ENCODE data around the gene CHTF18. TPM values are rescaled to one million over a fixed set of nuclear protein-coding genes. Genes with fewer than 3 reads are reported as not detected.
A peak's percentile ranks its signal among the peaks of the same experiment; 100 is the strongest.

The CHTF18 gene
- total and polyA plus RNA-seq, 2 of the 4 experiments (the other 2 are of a cell fraction) = 3.2 to 21.4 TPM

GRCh38 chr16:769934-770333, 18.5 kb upstream of the CHTF18 start:
- intact Hi-C loops (cut with micrococcal nuclease) = no loop called here
- no peak overlapping the region for H2BK20ac ChIP-seq (ENCODE audit: low read depth, low read length)
- in situ Hi-C loops (cut with MboI; ENCODE audit: low sequenced_read_pairs) = no loop called here

More at GRCh38 chr16:769934-770333, 18.5 kb upstream of the CHTF18 start:
- ATAC-seq (ENCODE audit: low read depth) (no peak), DNase-seq (no peak)
- H3K9me1 ChIP-seq (ENCODE audit: insufficient read depth, low read length) = no peaks in the 10 kb centered on the region
- H2BK120ac ChIP-seq (ENCODE audit: low read depth, low read length) = no peak overlapping the region
- BruUV-seq (replicated peaks) = no TSS peak
- no peaks in the 10 kb centered on the region for H4K20me1 ChIP-seq (ENCODE audit: insufficient read depth, low read length)
- no peaks in the 10 kb centered on the region for H3K36me3 ChIP-seq (ENCODE audit: control insufficient read depth, insufficient read depth, low read length)
- no peak overlapping the region for H3K23ac ChIP-seq (ENCODE audit: low read depth, low read length)
- H3K56ac ChIP-seq (ENCODE audit: extremely low read depth, insufficient read depth, low read length) = no peak overlapping the region
- H4K5ac ChIP-seq (ENCODE audit: low read depth, low read length) = no peak overlapping the region
- no peak overlapping the region for H3K14ac ChIP-seq (replicated peaks; ENCODE audit: low read depth, low read length)
- no peak overlapping the region for H3K9ac ChIP-seq (ENCODE audit: low read depth, low read length)
- no peak overlapping the region for H4K8ac ChIP-seq (ENCODE audit: low read depth in 2 of 2, low read length in 2 of 2)
- WGBS, 2 experiments (ENCODE audit: extremely low coverage in 2 of 2, insufficient read length in 1 of 2) = 67% methylated on average over 13 of the region's 19 CpGs; no CpG with 5 or more reads in 1 of the 2 experiments
- H3K27me3 ChIP-seq (ENCODE audit: control insufficient read depth, insufficient read depth, low read length) = no peaks in the 10 kb centered on the region
- no peak overlapping the region for H2BK15ac ChIP-seq (ENCODE audit: low read depth, low read length)
- H3K4me3 ChIP-seq (ENCODE audit: insufficient read depth, low read depth, low read length) = no peak overlapping the region
- dilution Hi-C loops (cut with HindIII; ENCODE audit: low sequenced_read_pairs, unreplicated experiment) = no loop called here
- POLR2A ChIA-PET (ENCODE audit: unreplicated experiment) = no interaction called here
- no peak overlapping the region for H4K91ac ChIP-seq (ENCODE audit: insufficient read depth, low read depth, low read length)
- H3K4ac ChIP-seq (ENCODE audit: low read depth, low read length) = no peak overlapping the region
- peak overlapping the region; percentile 21 for H2AFZ ChIP-seq (replicated peaks; ENCODE audit: low read length, poor library complexity)
- TF ChIP-seq MAFK (IDR thresholded peaks at IDR 0.05; ENCODE audit: low read depth, low read length) (no peak), POLR2A (IDR thresholded peaks at IDR 0.05; ENCODE audit: low read depth, low read length) (no peak), MXI1 (IDR thresholded peaks at IDR 0.05; ENCODE audit: borderline replicate concordance, low read depth, low read length) (no peak), CHD1 (IDR thresholded peaks at IDR 0.05; ENCODE audit: low read depth, low read length) (no peak), ELK1 (IDR thresholded peaks at IDR 0.05; ENCODE audit: borderline replicate concordance, low read depth, low read length) (no peak), RCOR1 (IDR thresholded peaks at IDR 0.05; ENCODE audit: insufficient replicate concordance, low read length) (no peak), RFX5 (IDR thresholded peaks at IDR 0.05; ENCODE audit: low read depth, low read length) (no peak), SMC3 (IDR thresholded peaks at IDR 0.05; ENCODE audit: low read depth, low read length) (no peak), USF2 (IDR thresholded peaks at IDR 0.05; ENCODE audit: low read depth, low read length) (no peak), BHLHE40 (IDR thresholded peaks at IDR 0.05; ENCODE audit: low read depth, low read length) (no peak), CTCF (conservative IDR thresholded peaks at IDR 0.05; ENCODE audit: low read depth, low read length) (no peak), RAD21 (IDR thresholded peaks at IDR 0.05; ENCODE audit: low read length) (no peak), CEBPB (IDR thresholded peaks at IDR 0.05; ENCODE audit: low read depth, low read length) (no peak), NFE2L2 (IDR thresholded peaks at IDR 0.05; ENCODE audit: low read depth, low read length) (no peak), MAZ (IDR thresholded peaks at IDR 0.05; ENCODE audit: borderline replicate concordance, low read depth, low read length) (no peak), FOS (IDR thresholded peaks at IDR 0.05; ENCODE audit: low read depth, low read length) (no peak)
- no peak overlapping the region for H2AK5ac ChIP-seq (ENCODE audit: low read depth, low read length)
- no peak overlapping the region for H2AK9ac ChIP-seq (replicated peaks; ENCODE audit: low read depth, low read length, poor library complexity)
- H2BK5ac ChIP-seq (ENCODE audit: low read depth, low read length, poor library complexity, severe bottlenecking) = no peak overlapping the region
- H3K18ac ChIP-seq (ENCODE audit: low read depth, low read length) = no peak overlapping the region
- CTCF ChIA-PET = no interaction called here
- no peaks in the 10 kb centered on the region for H3K9me3 ChIP-seq (ENCODE audit: control insufficient read depth, insufficient read depth, low read length)
- no peak overlapping the region for H3K27ac ChIP-seq (ENCODE audit: insufficient read depth, low read length)
- H3K79me1 ChIP-seq (ENCODE audit: low read depth in 1 of 2, low read length in 2 of 2) = no peaks in the 10 kb centered on the region
- no peaks in the 10 kb centered on the region for H3K4me1 ChIP-seq (ENCODE audit: control insufficient read depth, insufficient read depth, low read length)
- H3K4me2 ChIP-seq (ENCODE audit: low read depth, low read length) = no peak overlapping the region
